NCI-H748 treated with DMSO at 0.1 percent for 48 hours (cell line): ENCODE data around the gene FNTB.
"Not testable (repeated sequence)": the region's sequence is repeated elsewhere in the genome, so short reads cannot be mapped to it uniquely, and the experiment has no call there.

Experiments
- DNase-seq: peaks from one replicate; lab custom pipeline; 2025; lab: John Stamatoyannopoulos, UW

Gene FNTB

GRCh38 chr14:65084554-65085505, 98.1 kb downstream of the FNTB start:
- no peak for DNase-seq

- DNase-seq, result not testable (repeated sequence)
Observed at GRCh38 chr14:65086686-65087085, 100.0 kb downstream of the FNTB start.

- not testable (repeated sequence) for DNase-seq
Observed at GRCh38 chr14:65087835-65088234, 101.1 kb downstream of the FNTB start.

GRCh38 chr14:65092349-65092748, 105.7 kb downstream of the FNTB start:
- DNase-seq, result no peak

- DNase-seq, result no peak
Observed at GRCh38 chr14:65095633-65096205, 109.0 kb downstream of the FNTB start.

- DNase-seq, result no peak
Observed at GRCh38 chr14:65096323-65097089, 109.8 kb downstream of the FNTB start.

GRCh38 chr14:65098586-65098985, 111.9 kb downstream of the FNTB start:
- DNase-seq, result no peak

- no peak for DNase-seq
Observed at GRCh38 chr14:65100922-65101541, 114.3 kb downstream of the FNTB start.

GRCh38 chr14:65101631-65102440, 115.1 kb downstream of the FNTB start:
- DNase-seq, result no peak

- peak; percentile 95 for DNase-seq
Observed at GRCh38 chr14:65102441-65103149, 115.9 kb downstream of the FNTB start, which contains the start of gene MAX. Gene MAX (minus strand): TSS chr14:65102517. CDS start chr14:65102339, 178 bp downstream.

- peak; percentile 67 for DNase-seq
Observed at GRCh38 chr14:65103150-65103760, 116.6 kb downstream of the FNTB start.

GRCh38 chr14:65104791-65105190, 118.1 kb downstream of the FNTB start:
- DNase-seq, result no peak

- DNase-seq, result no peak
Observed at GRCh38 chr14:65106316-65106715, 119.6 kb downstream of the FNTB start.

GRCh38 chr14:65106736-65107135, 120.0 kb downstream of the FNTB start:
- DNase-seq, result no peak

- DNase-seq, result no peak
Observed at GRCh38 chr14:65107200-65107599, 120.5 kb downstream of the FNTB start.

- DNase-seq, result no peak
Observed at GRCh38 chr14:65109357-65109756, 122.7 kb downstream of the FNTB start.

- no peak for DNase-seq
Observed at GRCh38 chr14:65110525-65110924, 123.8 kb downstream of the FNTB start.
